ENCODE results near the gene SPINK1. TPM values are rescaled to one million over a fixed set of nuclear protein-coding genes. Genes with fewer than 3 reads are reported as not detected.
"Not testable (repeated sequence)": the region's sequence is repeated elsewhere in the genome, so short reads cannot be mapped to it uniquely, and the experiment has no call there.

The SPINK1 gene
- total RNA-seq, 1 experiment from 2014 or later, result not detected

GRCh38 chr5:147826361-147826760 is 5.1 kb downstream of the SPINK1 start:
- no peak for DNase-seq
- no peaks in the 10 kb centered on the region for H3K9me2 ChIP-seq (replicated peaks; ENCODE audit: insufficient read depth, low read length)
- H4K20me1 ChIP-seq (ENCODE audit: insufficient read depth, low read depth, low read length), result no peaks in the 10 kb centered on the region
- H3K9ac ChIP-seq (ENCODE audit: low read length), result no peak overlapping the region
- no peaks in the 10 kb centered on the region for H3K79me2 ChIP-seq (ENCODE audit: low read length)
- H3K4me1 ChIP-seq (ENCODE audit: low read length), result no peaks in the 10 kb centered on the region
- no peaks in the 10 kb centered on the region for H3K36me3 ChIP-seq (ENCODE audit: insufficient read depth, low read length)
- H3K27ac ChIP-seq (ENCODE audit: low read length), result no peak overlapping the region
- no peaks in the 10 kb centered on the region for H3K27me3 ChIP-seq (ENCODE audit: low read length)
- no peak overlapping the region for H3K4me2 ChIP-seq (ENCODE audit: low read depth, low read length, poor library complexity, severe bottlenecking)
- H3K9me3 ChIP-seq (ENCODE audit: low read length), result no peaks in the 10 kb centered on the region
- H2AFZ ChIP-seq (ENCODE audit: low read length), result no peak overlapping the region
- no peak overlapping the region for H3K4me3 ChIP-seq (ENCODE audit: low read length)

- Histone ChIP-seq H3K27ac (ENCODE audit: low read length) (no peak overlapping the region), H3K79me2 (ENCODE audit: low read length) (no peaks in the 10 kb centered on the region), H3K9ac (ENCODE audit: low read length) (no peak overlapping the region), H3K27me3 (ENCODE audit: low read length) (no peaks in the 10 kb centered on the region), H2AFZ (ENCODE audit: low read length) (peak overlapping the region; percentile 60), H3K4me2 (ENCODE audit: low read depth, low read length, poor library complexity, severe bottlenecking) (no peak overlapping the region), H3K36me3 (ENCODE audit: insufficient read depth, low read length) (no peaks in the 10 kb centered on the region), H3K4me1 (ENCODE audit: low read length) (peaks cover 25% of the 10 kb centered on the region), H4K20me1 (ENCODE audit: insufficient read depth, low read depth, low read length) (no peaks in the 10 kb centered on the region), H3K9me2 (replicated peaks; ENCODE audit: insufficient read depth, low read length) (no peaks in the 10 kb centered on the region), H3K4me3 (ENCODE audit: low read length) (no peak overlapping the region), H3K9me3 (ENCODE audit: low read length) (no peaks in the 10 kb centered on the region)
- peak; percentile 95 for DNase-seq
Measured at GRCh38 chr5:147822686-147823491, 8.6 kb downstream of the SPINK1 start.

- H3K9me3 ChIP-seq (ENCODE audit: low read length); H3K27me3 ChIP-seq (ENCODE audit: low read length); H3K27ac ChIP-seq (ENCODE audit: low read length); DNase-seq; H3K79me2 ChIP-seq (ENCODE audit: low read length); H3K9me2 ChIP-seq (replicated peaks; ENCODE audit: insufficient read depth, low read length); H3K4me3 ChIP-seq (ENCODE audit: low read length); H4K20me1 ChIP-seq (ENCODE audit: insufficient read depth, low read depth, low read length); H3K9ac ChIP-seq (ENCODE audit: low read length); H3K4me2 ChIP-seq (ENCODE audit: low read depth, low read length, poor library complexity, severe bottlenecking); H3K36me3 ChIP-seq (ENCODE audit: insufficient read depth, low read length): not testable (repeated sequence)
- H3K4me1 ChIP-seq (ENCODE audit: low read length), result peaks cover 25% of the 10 kb centered on the region
- peak overlapping the region; percentile 60 for H2AFZ ChIP-seq (ENCODE audit: low read length)
Measured at GRCh38 chr5:147822222-147822621, 9.2 kb downstream of the SPINK1 start.

GRCh38 chr5:147821766-147822165 is 9.7 kb downstream of the SPINK1 start:
- H3K9ac ChIP-seq (ENCODE audit: low read length), result no peak overlapping the region
- no peaks in the 10 kb centered on the region for H3K36me3 ChIP-seq (ENCODE audit: insufficient read depth, low read length)
- peaks cover 25% of the 10 kb centered on the region for H3K4me1 ChIP-seq (ENCODE audit: low read length)
- H4K20me1 ChIP-seq (ENCODE audit: insufficient read depth, low read depth, low read length), result no peaks in the 10 kb centered on the region
- no peak overlapping the region for H3K27ac ChIP-seq (ENCODE audit: low read length)
- no peaks in the 10 kb centered on the region for H3K79me2 ChIP-seq (ENCODE audit: low read length)
- H2AFZ ChIP-seq (ENCODE audit: low read length), result peak overlapping the region; percentile 16; the same call in 1 of the 2 replicates
- no peaks in the 10 kb centered on the region for H3K27me3 ChIP-seq (ENCODE audit: low read length)
- H3K9me2 ChIP-seq (replicated peaks; ENCODE audit: insufficient read depth, low read length), result no peaks in the 10 kb centered on the region
- no peak overlapping the region for H3K4me3 ChIP-seq (ENCODE audit: low read length)
- no peaks in the 10 kb centered on the region for H3K9me3 ChIP-seq (ENCODE audit: low read length)
- no peak for DNase-seq
- H3K4me2 ChIP-seq (ENCODE audit: low read depth, low read length, poor library complexity, severe bottlenecking), result no peak overlapping the region

- Histone ChIP-seq H3K27ac (ENCODE audit: low read length) (peak overlapping the region; percentile 45), H3K4me3 (ENCODE audit: low read length) (no peak overlapping the region), H3K27me3 (ENCODE audit: low read length) (no peaks in the 10 kb centered on the region), H3K4me2 (ENCODE audit: low read depth, low read length, poor library complexity, severe bottlenecking) (peak overlapping the region; percentile 53), H3K9me3 (ENCODE audit: low read length) (no peaks in the 10 kb centered on the region), H3K9ac (ENCODE audit: low read length) (no peak overlapping the region), H3K4me1 (ENCODE audit: low read length) (peaks cover 27% of the 10 kb centered on the region), H3K36me3 (ENCODE audit: insufficient read depth, low read length) (no peaks in the 10 kb centered on the region), H2AFZ (ENCODE audit: low read length) (peak overlapping the region; percentile 73), H3K9me2 (replicated peaks; ENCODE audit: insufficient read depth, low read length) (no peaks in the 10 kb centered on the region), H3K79me2 (ENCODE audit: low read length) (no peaks in the 10 kb centered on the region), H4K20me1 (ENCODE audit: insufficient read depth, low read depth, low read length) (no peaks in the 10 kb centered on the region)
- DNase-seq, result no peak
Measured at GRCh38 chr5:147819261-147819770, 12.2 kb downstream of the SPINK1 start.

- Histone ChIP-seq H3K9ac (ENCODE audit: low read length) (0 out of 2 replicates have a peak overlapping the region, but pooled peaks have one; percentile 6), H4K20me1 (ENCODE audit: insufficient read depth, low read depth, low read length) (no peaks in the 10 kb centered on the region), H2AFZ (ENCODE audit: low read length) (peak overlapping the region; percentile 73), H3K4me3 (ENCODE audit: low read length) (no peak overlapping the region), H3K4me2 (ENCODE audit: low read depth, low read length, poor library complexity, severe bottlenecking) (peak overlapping the region; percentile 53), H3K79me2 (ENCODE audit: low read length) (no peaks in the 10 kb centered on the region), H3K36me3 (ENCODE audit: insufficient read depth, low read length) (no peaks in the 10 kb centered on the region), H3K27me3 (ENCODE audit: low read length) (no peaks in the 10 kb centered on the region), H3K9me3 (ENCODE audit: low read length) (no peaks in the 10 kb centered on the region), H3K9me2 (replicated peaks; ENCODE audit: insufficient read depth, low read length) (no peaks in the 10 kb centered on the region), H3K27ac (ENCODE audit: low read length) (peak overlapping the region; percentile 45), H3K4me1 (ENCODE audit: low read length) (peaks cover 29% of the 10 kb centered on the region)
- peak; percentile 54 for DNase-seq
Measured at GRCh38 chr5:147818290-147818689, 13.2 kb downstream of the SPINK1 start.

GRCh38 chr5:147813696-147814095 is 17.8 kb downstream of the SPINK1 start:
- no peaks in the 10 kb centered on the region for H3K79me2 ChIP-seq (ENCODE audit: low read length)
- H3K9ac ChIP-seq (ENCODE audit: low read length), result no peak overlapping the region
- no peaks in the 10 kb centered on the region for H3K9me3 ChIP-seq (ENCODE audit: low read length)
- H2AFZ ChIP-seq (ENCODE audit: low read length), result peak overlapping the region; percentile 46; the same call in 1 of the 2 replicates
- H3K27ac ChIP-seq (ENCODE audit: low read length), result no peak overlapping the region
- H3K9me2 ChIP-seq (replicated peaks; ENCODE audit: insufficient read depth, low read length), result no peaks in the 10 kb centered on the region
- peak; percentile 27 for DNase-seq
- H4K20me1 ChIP-seq (ENCODE audit: insufficient read depth, low read depth, low read length), result no peaks in the 10 kb centered on the region
- H3K4me2 ChIP-seq (ENCODE audit: low read depth, low read length, poor library complexity, severe bottlenecking), result no peak overlapping the region
- H3K4me1 ChIP-seq (ENCODE audit: low read length), result peaks cover 24% of the 10 kb centered on the region
- H3K4me3 ChIP-seq (ENCODE audit: low read length), result no peak overlapping the region
- no peaks in the 10 kb centered on the region for H3K27me3 ChIP-seq (ENCODE audit: low read length)
- no peaks in the 10 kb centered on the region for H3K36me3 ChIP-seq (ENCODE audit: insufficient read depth, low read length)

GRCh38 chr5:147809830-147810666 is 21.4 kb downstream of the SPINK1 start:
- Histone ChIP-seq H3K9me3 (ENCODE audit: low read length) (no peaks in the 10 kb centered on the region), H3K27ac (ENCODE audit: low read length) (peak overlapping the region; percentile 10; the same call in 1 of the 2 replicates), H3K9ac (ENCODE audit: low read length) (no peak overlapping the region), H3K27me3 (ENCODE audit: low read length) (no peaks in the 10 kb centered on the region), H3K4me3 (ENCODE audit: low read length) (no peak overlapping the region), H2AFZ (ENCODE audit: low read length) (peak overlapping the region; percentile 91), H3K4me2 (ENCODE audit: low read depth, low read length, poor library complexity, severe bottlenecking) (peak overlapping the region; percentile 4), H3K36me3 (ENCODE audit: insufficient read depth, low read length) (no peaks in the 10 kb centered on the region), H3K79me2 (ENCODE audit: low read length) (no peaks in the 10 kb centered on the region), H3K4me1 (ENCODE audit: low read length) (peaks cover 42% of the 10 kb centered on the region), H3K9me2 (replicated peaks; ENCODE audit: insufficient read depth, low read length) (no peaks in the 10 kb centered on the region), H4K20me1 (ENCODE audit: insufficient read depth, low read depth, low read length) (no peaks in the 10 kb centered on the region)
- DNase-seq, result peak; percentile 52

Data from Karpas-422 (cell line).